IPS-18a (cell line): ENCODE data around the gene PSKH1.

ENCODE experiments used
- H3K27ac ChIP-seq: one replicate; pipeline ENCODE4 v1.5.1; 2013; ENCODE audit warnings: low read length
- H3K27me3 ChIP-seq: one replicate; pipeline ENCODE4 v1.6.1; 2013; ENCODE audit warnings: mild to moderate bottlenecking, low read length; ENCODE audit not compliant: control insufficient read depth, insufficient read depth
- H3K36me3 ChIP-seq: one replicate; pipeline ENCODE4 v1.6.1; 2013; ENCODE audit warnings: low read depth, low read length; ENCODE audit not compliant: control insufficient read depth
- H3K4me1 ChIP-seq: one replicate; pipeline ENCODE4 v1.6.1; 2013; ENCODE audit warnings: low read depth, low read length; ENCODE audit not compliant: control insufficient read depth
- H3K4me3 ChIP-seq: one replicate; pipeline ENCODE4 v1.5.1; 2013; ENCODE audit warnings: low read length
- H3K9ac ChIP-seq: one replicate; pipeline ENCODE4 v1.6.1; 2013; ENCODE audit warnings: mild to moderate bottlenecking, low read length, moderate library complexity
- H3K9me3 ChIP-seq: one replicate; pipeline ENCODE4 v1.6.1; 2013; ENCODE audit warnings: low read depth, low read length; ENCODE audit not compliant: control insufficient read depth

PSKH1 gene

GRCh38 chr16:67919622-67920221 is 26.7 kb downstream of the PSKH1 start:
- Histone ChIP-seq H3K27me3 (no peaks in the 10 kb centered on the region), H3K4me3 (no peak overlapping the region), H3K9me3 (no peaks in the 10 kb centered on the region), H3K36me3 (no peaks in the 10 kb centered on the region), H3K4me1 (peaks cover 5% of the 10 kb centered on the region), H3K27ac (no peak overlapping the region), H3K9ac (no peak overlapping the region)

- Histone ChIP-seq H3K27ac (no peak overlapping the region), H3K27me3 (no peaks in the 10 kb centered on the region), H3K9me3 (no peaks in the 10 kb centered on the region), H3K4me3 (no peak overlapping the region), H3K4me1 (no peaks in the 10 kb centered on the region), H3K9ac (no peak overlapping the region), H3K36me3 (no peaks in the 10 kb centered on the region)
Measured at GRCh38 chr16:67922221-67922620, 29.2 kb downstream of the PSKH1 start.

DNA sequence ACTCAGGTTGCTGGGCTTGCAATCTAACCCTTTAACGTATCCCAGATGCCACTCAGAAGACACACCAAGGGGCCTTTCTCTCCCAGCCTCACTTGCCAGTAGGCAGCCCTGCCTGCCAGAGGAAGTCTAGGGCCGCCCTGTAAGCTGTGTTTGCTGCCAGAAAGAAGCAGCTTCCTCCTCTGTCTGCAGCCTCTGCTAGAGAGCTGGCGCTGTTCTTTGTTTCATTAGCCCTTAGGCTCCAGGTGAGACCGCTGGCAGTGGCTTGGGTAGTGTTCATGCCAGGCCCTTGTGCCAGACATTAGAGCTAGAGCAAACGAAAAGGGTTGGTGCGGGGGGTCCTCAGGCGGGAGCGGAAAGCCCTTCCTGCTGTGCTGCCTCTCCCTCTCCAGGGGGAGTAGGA is 29.7 kb downstream of the PSKH1 start:
- Histone ChIP-seq H3K27me3 (no peaks in the 10 kb centered on the region), H3K9me3 (no peaks in the 10 kb centered on the region), H3K36me3 (no peaks in the 10 kb centered on the region), H3K27ac (no peak overlapping the region), H3K9ac (no peak overlapping the region), H3K4me1 (no peaks in the 10 kb centered on the region), H3K4me3 (no peak overlapping the region)

- Histone ChIP-seq H3K36me3 (no peaks in the 10 kb centered on the region), H3K4me3 (no peak overlapping the region), H3K4me1 (no peaks in the 10 kb centered on the region), H3K9me3 (no peaks in the 10 kb centered on the region), H3K27ac (no peak overlapping the region), H3K9ac (no peak overlapping the region), H3K27me3 (no peaks in the 10 kb centered on the region)
Measured at GRCh38 chr16:67923414-67924116, 30.5 kb downstream of the PSKH1 start.

DNA sequence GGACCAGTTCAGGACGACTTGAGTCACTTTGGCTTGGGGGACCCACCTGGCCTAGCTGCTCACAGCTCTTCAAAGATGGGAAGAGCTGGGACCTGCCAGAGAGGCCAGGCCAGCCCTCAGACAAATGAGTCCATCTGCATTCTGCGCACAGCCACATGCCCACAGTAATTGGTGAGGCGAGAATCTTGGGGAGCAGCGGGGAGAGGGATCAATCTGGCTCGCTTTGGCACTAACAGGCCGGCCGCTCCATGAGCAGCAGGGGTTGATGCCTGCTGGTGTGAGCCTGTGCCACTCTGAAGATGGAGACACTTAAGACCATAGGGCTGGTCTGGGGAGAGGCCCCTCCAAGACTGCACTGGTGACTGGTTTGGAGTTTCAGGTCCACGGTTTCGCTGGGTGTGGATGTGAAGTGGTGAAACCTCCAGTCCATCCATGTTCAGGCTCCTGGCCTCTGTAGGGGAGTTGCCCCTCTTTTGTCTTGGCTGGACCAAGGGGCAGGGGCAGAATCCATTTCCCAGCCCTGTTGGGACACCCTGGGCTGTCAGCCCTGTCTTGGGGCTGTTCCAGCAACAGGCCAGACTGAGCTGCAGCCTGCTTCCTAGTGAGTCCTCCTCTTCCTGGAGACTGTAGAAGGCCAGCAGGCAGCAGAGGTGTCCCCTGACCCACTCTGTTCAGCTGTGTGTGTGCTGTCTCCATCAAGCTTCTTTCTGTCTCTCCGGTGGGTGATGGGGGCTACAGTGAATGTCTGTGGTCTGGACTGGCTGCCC is 31.3 kb downstream of the PSKH1 start:
- Histone ChIP-seq H3K36me3 (no peaks in the 10 kb centered on the region), H3K27ac (no peak overlapping the region), H3K4me1 (no peaks in the 10 kb centered on the region), H3K27me3 (no peaks in the 10 kb centered on the region), H3K9me3 (no peaks in the 10 kb centered on the region), H3K4me3 (no peak overlapping the region), H3K9ac (no peak overlapping the region)

DNA sequence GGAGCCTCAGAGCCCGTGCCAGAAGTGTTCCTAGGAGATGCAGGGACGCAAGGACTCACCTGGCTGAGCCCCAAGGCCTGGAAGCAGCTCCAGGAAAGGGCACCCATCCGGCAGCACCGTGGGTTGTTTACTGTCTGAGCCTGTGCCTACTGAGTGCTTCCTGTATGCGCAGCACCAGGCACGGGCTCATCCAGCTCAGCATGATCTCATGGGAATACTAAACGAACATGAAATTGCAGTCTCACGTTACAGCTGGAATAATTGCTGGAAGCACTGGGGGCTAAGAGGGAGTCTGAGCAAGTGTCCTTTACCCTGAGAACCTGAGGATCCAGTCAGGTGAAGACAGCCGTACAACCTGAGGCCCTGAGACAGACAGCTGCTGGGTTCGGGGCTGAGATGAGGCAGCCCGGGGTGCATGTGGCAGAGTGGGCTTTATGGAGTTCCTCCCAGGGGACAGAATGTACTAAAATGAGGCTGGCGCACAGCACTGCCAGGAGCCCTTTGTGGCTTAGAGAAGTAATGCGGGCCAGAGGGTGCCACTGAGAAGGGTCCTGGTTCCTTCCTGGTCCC is 33.2 kb downstream of the PSKH1 start:
- Histone ChIP-seq H3K27me3 (no peaks in the 10 kb centered on the region), H3K4me1 (no peaks in the 10 kb centered on the region), H3K4me3 (no peak overlapping the region), H3K36me3 (no peaks in the 10 kb centered on the region), H3K27ac (no peak overlapping the region), H3K9ac (no peak overlapping the region), H3K9me3 (no peaks in the 10 kb centered on the region)

- Histone ChIP-seq H3K4me3 (no peak overlapping the region), H3K36me3 (no peaks in the 10 kb centered on the region), H3K27me3 (no peaks in the 10 kb centered on the region), H3K27ac (no peak overlapping the region), H3K9me3 (no peaks in the 10 kb centered on the region), H3K4me1 (no peaks in the 10 kb centered on the region), H3K9ac (no peak overlapping the region)
Measured at GRCh38 chr16:67927131-67927941, 34.3 kb downstream of the PSKH1 start.

GRCh38 chr16:67928147-67928546 is 35.1 kb downstream of the PSKH1 start:
- Histone ChIP-seq H3K9me3 (no peaks in the 10 kb centered on the region), H3K27me3 (no peaks in the 10 kb centered on the region), H3K36me3 (no peaks in the 10 kb centered on the region), H3K4me1 (no peaks in the 10 kb centered on the region), H3K9ac (no peak overlapping the region), H3K27ac (no peak overlapping the region), H3K4me3 (no peak overlapping the region)

GRCh38 chr16:67928561-67929364 is 35.7 kb downstream of the PSKH1 start:
- no peaks in the 10 kb centered on the region for H3K4me1 ChIP-seq

GRCh38 chr16:67930191-67930590 is 37.1 kb downstream of the PSKH1 start:
- no peaks in the 10 kb centered on the region for H3K36me3 ChIP-seq
- H3K4me3 ChIP-seq, result no peak overlapping the region
- H3K27me3 ChIP-seq, result no peaks in the 10 kb centered on the region
- no peaks in the 10 kb centered on the region for H3K4me1 ChIP-seq
- H3K9ac ChIP-seq, result no peak overlapping the region
- H3K9me3 ChIP-seq, result no peaks in the 10 kb centered on the region
- H3K27ac ChIP-seq, result no peak overlapping the region

More at GRCh38 chr16:67928561-67929364, 35.7 kb downstream of the PSKH1 start:
- no peak overlapping the region for H3K9ac ChIP-seq
- H3K27ac ChIP-seq, result no peak overlapping the region
- no peaks in the 10 kb centered on the region for H3K36me3 ChIP-seq
- H3K27me3 ChIP-seq, result no peaks in the 10 kb centered on the region
- H3K4me3 ChIP-seq, result no peak overlapping the region
- no peaks in the 10 kb centered on the region for H3K9me3 ChIP-seq
